NCI-H2081 (cell line): ENCODE results near the gene MAD1L1.
A peak's percentile ranks its signal among the peaks of the same experiment; 100 is the strongest.

Experiments used
- DNase-seq, 2 experiments: peaks; one replicate each; lab custom pipeline; 2025; lab: John Stamatoyannopoulos, UW

The MAD1L1 gene

DNA sequence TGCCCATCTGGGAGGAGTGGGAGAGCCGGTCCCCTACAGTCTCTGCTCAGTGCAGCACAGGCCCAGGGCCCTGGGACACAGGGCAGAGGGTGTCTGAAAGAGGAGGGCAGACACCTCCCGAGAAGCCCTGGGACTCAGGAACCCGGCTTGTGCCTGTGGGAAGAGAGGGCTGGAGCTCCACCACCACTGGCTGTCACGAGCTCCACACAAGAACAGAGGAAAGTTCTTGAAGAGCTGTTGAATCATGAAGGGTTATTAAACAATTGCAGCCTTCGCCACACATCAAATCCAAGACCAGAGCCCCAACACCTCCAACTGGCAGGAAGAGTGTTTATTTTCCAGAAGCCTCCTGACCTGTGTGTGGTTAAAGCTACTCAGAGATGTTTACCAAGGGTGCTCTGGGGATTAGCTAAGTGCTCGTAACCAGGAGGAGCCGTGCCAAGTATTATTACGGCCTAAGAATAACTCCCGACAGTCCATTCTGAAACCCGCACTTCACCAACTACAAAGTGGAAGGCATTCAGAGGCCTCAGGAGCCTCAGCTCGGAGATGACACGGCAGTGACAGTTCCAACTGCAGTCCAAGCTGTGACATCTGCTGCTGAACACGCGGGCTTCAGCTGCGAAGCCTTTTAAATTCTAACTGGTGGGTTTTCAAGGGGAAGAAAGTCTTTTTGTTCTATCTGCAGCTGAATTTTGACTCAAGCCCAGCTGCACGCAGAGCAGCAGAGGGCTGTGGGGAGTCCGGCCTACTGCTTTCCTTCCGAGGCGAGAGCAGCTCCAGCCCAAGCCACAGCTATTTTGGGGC is 75.1 kb downstream of the MAD1L1 start:
- DNase-seq = peak; percentile 51 to 77

DNA sequence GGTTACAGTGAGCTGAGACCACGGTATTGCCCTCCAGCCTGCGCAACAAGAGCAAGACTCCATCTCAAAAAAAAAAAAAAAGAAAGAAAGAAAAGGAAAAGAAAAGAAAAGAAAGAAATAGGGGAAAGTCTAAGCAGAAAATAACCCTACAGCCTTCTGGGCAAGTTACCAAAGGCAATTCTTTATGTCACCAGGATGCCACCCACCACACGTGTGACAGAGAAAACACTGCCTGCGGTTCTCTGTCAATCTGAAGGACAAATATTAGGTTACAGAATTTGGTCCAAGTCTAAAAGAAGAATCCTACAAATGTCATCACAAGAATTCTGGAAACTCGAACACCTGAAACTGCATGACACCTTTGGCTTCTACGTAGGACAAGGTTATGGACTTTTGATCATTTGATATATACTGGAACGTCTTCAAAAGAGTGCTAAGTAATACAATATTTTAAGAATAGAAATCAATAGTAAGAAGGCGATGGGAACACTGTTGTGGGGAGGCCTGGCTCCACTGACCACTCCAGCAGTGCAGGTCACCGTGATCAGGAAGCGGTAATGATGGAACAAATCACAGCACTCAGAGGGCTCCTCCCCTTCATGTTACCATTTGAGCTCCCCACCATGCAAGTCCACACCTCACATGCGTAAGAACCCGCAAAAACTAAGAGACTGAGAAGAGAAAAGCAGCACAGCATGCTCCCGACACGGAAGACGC is 75.8 kb downstream of the MAD1L1 start:
- DNase-seq = no peak

DNA sequence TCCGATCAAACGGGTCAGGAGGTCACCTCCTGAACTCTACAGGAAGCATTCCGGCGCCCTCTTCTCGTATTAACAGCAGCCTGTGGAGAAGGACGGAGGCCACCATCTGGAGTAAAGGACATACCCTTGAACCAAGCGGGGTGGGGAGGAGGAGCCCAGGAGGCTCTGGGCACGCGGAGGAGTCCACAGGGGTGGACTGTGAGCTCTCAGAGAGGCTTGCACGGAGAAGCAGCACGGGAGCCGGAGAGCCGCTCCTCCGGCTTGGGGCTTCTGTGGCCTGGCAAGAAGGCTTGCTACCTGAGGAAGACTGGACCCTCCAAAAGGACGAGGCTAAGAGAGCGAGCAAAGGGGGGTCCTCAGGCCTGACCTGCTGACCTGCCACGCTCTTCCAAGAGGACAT is 77.9 kb downstream of the MAD1L1 start:
- DNase-seq = no peak

DNA sequence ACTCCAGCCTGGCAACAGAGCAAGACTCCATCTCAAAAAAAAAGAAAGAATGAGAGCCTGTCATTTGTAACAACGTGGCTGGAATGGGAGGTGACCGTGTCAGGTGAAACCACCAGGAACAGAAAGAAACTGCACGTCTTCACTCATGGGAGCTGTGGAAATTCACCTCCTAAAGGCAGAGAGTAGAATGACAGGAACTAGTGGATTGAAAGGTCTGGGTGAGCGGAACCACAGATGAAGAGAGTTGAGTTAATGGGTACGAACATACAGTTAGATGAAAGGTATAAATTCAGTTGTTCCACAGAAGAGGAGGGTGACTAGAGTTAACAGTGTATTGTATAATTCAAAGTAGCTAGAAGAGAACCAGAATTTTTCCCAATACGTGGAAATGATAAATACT is 78.6 kb downstream of the MAD1L1 start:
- DNase-seq = no peak

DNA sequence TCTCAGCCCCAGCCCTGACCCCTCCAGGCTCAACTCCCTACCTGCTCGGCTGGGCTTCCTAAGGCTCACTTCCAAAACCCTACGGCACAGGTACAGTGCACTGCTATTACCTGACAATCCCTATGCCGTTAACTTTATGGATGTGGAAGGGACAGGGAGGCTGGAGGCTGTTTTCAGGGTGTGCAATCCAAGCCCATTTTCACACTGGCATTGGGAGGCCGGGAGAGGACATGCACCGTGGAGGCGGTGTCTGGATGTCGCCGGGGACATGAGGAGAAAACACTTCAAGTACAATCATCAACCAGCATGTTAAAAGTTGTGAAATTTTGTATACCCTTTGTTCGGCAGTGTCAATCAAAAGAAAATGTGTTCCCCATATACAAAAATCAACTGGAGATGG is 80.1 kb downstream of the MAD1L1 start:
- DNase-seq = no peak

DNA sequence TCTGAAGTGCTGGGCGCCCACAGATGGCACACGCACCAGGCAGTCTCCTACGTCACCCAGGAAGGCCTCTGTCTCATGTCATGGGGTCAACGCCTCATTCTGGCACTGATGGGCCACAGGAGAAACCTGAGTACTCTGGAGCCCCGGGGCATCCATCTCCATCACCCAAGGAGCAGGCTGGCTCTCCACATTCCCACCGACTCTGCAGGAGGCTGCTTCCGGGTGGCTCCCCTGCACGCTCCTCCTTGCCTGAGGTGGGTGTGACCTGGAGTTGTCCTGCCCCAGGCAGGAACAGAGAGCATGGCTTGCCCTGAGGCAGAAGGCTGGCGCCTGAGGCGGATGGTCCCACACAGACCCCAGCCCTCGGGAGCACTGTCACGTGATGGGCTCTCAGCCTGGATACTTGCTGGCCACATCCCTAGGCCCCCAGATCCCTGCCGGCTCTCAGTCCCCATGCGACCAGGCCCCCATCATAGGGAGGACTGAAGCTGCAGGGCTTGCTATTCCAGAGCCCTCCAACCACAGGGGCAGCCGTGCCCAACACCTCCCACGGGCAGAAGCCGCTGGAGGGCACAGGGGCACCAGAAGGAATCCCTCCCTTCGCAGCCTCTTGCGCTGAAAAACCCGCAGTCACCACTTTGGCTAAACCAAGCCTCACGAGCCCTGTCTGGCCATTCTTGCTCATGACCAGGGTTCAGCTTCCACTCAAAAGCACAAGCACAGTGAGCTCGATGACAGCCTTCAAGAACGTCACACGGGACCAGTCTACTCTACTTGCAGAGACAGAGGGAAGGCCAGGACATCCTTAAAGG is 80.7 kb downstream of the MAD1L1 start:
- no peak for DNase-seq

DNA sequence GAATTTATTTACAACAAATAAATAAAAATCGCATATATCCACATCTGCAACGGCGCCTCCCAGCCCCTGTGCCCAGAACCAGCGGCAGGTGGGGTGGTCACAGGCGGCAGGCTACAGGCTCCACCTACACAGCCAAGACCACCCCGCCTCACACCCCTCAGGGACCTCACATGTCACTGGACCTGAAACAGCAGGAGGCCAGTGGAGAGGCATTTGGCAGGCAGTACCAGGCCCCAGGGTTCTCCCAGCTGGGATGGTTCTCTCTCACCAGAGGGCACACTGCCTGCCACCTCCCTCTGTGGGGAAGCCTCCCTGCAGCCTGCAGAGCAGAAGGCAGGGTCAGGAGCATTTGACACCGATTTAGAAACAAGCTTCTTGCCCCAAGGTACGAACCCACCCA is 81.5 kb downstream of the MAD1L1 start:
- DNase-seq = peak in 1 of 2 experiments; percentile 11

DNA sequence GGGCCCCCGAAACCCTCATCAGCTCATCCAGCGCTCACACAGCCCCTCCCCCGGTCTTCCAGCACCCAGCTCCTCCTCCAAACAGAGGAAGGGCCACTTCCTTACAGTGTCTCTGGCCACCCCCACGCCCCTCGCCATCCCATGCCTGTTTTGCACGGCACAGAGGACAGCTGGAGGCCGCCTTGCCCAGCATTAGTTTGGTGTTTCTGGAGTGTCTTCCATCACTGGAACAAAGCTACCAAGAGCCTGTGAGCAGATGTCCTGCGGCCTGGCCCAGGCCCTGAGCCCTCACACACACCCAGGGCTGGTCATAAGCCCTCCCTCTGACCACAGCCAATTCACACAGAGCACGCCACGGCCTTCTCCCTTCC is 82.3 kb downstream of the MAD1L1 start:
- no peak for DNase-seq

DNA sequence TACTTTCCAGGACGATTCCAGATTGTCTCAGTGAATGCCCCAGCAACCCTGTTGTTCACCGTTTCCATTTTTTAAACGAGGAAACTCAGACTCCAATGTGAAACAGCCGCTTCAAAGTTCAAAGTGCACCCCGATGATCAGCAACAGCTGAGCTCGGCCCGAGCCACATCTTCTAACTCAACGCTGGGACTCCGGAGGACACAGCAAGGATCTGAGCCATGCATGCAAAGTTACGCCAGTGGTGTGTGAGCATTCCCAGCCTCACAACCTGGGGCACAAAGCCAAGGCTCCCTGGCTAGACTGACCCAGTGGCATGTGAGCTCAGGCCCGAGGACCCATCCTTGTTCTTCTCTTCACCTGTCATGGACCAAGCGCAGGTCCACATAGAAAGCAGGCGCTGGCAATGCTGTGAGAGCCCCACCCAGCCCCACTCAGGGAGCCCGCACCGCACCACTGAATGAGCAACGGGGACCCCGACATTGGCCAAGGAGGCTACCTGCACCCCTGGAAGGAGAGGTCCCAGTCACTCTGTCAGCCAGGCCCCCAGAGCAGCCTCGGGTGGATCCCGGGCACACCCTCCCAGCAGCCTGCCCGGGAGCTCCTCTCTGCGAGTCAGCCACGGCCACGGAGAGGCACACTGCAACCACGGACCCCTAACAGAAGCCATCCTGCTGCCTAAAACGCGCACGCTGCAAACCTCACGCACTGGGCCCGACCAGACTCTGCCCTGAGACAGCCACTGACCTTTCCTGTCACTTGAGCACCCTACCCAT is 82.9 kb downstream of the MAD1L1 start:
- no peak for DNase-seq

DNA sequence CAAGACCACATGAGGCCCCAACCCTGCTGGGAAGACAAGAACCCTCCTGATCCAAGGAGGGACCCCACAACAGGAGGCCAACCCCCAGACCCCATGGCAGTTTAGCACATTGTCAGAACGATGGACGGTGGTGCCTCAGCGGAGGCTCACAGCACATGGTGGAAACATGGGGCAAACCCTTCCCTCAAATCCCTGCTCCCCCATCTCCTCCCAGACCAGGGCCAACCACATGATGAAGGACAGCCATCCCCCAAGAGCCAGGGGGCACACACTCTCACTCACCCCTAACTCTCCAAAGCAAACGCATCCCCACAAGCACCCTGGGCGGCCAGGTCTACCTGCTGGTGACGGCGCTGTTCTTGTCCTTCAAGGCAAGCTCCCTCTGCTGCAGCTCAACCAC is 83.9 kb downstream of the MAD1L1 start:
- no peak for DNase-seq

DNA sequence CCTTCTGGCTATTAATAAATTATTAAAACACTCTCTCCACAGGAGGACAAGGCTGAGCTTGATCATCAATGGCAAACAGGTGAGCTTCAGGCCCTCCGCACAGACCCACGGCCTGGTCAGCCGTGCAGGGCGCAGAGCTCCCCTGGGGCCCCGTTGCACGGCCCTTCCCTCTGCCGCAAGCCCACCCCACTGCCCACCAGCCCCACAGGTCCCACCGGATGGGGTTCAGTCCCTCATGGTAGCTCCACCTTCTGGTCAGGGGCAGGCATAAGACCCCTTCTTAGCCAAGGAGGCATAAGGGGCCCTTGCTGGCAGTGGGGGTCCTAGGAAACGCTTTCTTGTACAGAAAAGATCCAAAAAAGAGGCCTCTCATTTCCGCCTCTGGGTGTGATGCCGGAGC is 84.6 kb downstream of the MAD1L1 start:
- no peak for DNase-seq

DNA sequence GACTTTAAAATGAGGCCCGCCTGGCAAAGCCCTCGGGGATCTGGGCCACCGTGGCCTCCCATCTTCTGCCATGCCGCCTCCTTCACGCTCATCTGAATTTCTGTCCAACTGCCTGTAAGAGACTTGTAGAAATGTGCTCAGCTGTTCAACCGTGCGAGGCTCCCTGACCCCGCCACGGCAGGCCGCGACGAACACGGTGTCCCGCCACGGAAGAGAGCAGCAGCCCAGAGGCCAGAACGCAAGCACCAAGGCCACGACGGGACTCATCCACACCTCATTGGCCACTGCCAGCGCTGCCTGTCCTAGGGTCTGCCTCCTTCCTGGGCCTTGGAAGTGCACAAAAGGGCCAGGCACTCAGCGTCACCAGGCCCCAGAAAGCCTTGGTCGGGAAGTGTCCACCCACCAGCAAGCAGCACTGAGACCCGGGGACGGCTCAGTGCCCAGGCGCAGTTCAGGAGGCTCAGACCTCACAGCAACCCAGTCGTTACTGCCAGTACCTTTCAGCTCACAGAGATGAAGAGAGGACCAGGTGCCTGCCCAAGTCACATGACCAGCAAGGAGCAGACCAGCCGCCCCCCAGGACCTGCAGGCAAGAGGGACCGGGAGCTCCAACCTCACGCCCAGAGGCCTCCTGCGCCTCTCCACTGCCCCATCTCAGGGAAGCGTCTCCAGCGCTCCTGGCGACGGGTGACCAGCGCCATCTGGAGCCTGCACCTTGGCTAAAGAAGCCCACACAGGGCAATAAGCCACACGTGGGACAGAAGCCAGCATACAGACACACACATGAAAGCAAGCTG is 85.9 kb downstream of the MAD1L1 start:
- no peak for DNase-seq

DNA sequence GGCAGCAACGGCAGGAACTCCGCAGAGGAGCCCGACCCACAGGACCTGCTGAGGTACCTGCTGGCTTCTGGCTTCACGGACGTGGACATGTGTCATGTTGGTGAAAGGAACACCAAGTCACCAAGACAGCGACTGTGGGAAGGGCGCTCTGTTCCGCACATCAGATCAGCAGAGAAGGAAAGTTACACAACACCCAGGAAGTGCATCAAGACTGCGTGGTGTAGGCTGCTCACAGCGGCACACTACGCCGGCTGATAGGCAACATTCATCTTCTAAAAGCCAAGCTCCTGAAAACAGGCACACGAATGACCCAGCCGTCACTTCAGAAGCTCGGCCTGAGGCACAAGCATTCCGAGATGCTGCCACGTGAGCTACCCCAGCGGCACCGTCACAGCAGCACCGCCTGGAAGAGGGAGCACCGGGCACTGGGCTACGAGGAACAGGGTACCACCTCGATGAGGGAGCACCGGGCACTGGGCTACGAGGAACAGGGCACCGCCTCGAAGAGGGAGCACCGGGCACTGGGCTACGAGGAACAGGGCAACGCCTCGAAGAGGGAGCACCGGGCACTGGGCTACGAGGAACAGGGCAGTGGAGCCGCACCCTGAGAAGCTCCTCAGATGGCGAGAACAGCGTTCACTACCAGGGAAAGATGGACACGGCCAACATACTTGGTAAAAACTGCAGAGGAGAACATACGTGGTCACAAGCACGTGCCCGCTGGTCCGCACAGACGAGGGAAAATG is 86.7 kb downstream of the MAD1L1 start:
- no peak for DNase-seq

DNA sequence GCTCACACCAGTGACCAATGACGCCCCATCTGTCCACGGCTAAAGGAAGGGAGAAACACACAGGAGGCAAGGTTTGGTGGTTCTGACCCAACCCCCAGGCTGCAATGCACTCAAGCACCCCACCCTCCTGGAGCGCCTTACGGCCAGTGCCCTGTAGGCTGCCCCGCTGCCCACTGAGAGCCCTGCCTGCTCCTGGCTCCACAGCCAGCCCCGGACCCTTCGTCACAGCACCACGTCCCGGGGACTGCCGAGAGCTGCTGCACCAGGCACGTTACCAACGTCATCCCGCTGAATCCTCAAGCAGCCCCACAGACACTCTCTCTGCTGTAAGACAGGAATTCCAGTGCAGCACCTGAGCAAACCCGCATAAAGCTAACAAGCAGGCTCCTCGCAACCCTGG is 87.8 kb downstream of the MAD1L1 start:
- no peak for DNase-seq

DNA sequence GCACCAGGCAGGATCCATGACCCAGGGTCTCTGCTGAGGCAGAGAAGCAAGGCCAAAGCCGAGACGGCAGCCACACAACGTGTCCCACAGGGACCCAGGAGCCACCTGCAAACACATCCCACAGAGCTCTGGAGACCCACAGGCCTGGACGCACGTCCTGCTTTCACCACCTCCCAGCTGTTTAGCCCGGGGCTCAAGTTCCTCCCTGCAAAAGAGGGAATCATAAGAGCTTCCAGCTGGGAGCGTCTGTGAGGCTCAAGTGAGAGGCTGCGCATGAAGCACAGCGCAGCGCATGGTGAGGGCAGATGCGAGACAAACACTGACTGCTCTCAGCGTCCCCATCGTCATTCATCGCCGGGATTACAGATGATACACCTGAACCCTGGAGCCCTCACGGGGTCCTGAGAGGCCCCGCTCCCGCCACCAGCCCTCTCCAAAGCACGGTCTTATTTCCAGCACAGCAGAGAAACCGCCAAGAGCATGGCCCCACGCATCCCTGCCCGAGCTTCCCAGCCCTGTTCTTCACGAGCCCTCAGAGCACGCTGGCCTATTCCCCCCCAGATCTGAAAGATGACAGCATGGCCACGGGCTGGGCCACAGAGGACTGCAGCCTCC is 88.7 kb downstream of the MAD1L1 start:
- DNase-seq = no peak

DNA sequence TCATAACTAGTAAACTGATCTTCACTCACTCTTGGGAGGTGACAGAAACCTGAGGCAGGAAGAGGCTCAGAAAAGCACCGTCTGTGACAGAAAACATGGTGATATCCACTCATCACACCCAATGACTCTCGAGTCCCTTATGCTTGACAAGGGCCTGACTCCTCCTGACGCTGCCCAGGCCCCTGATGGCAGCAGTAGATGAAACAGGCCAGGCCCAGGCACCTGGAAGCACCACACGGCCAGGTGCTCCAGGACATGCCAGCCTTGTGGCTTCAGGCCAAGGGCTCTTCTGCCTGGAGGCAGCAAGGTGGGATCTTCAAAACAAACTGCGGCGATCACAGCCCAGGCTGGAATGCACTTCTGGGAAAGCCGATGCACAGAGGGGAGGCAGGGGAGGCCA is 89.3 kb downstream of the MAD1L1 start:
- no peak for DNase-seq

DNA sequence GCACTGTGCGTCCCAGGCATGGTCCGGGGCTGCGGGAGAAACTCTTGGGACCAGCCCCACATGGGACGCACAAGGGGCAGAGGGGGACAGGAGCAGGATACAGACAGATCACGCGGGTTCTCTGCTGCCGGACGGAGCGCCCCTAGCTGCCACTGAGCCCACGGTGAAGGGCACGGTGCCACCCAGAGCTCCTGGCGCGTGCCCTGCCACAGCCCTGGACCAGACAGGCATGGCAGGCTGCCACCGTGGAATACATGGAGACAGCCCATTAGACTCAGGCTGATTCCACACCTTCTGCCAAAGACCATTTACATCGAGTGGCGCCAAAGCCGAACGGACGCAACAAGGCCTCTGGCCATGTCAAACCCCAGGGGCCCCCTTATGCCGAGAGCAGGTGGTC is 90.4 kb downstream of the MAD1L1 start:
- DNase-seq = no peak

DNA sequence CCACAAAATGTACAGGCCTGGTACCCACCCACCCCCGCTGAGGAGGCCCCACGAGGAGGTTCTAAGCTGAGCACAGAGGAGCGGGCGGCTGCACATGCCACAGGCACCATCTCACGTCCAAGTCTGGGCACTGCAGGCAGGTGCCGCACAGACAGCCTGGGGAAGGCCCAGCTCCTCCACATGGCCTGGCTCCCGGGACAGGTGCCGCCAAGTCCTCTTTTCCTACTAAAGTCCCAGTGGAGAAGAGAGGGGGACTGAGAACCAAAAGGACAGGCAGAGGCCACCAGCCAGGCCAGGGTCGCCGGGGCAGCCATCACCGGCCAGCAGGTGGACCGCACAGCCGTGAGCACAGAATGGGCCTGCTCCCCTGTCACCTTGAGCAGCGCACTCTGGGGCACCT is 91.1 kb downstream of the MAD1L1 start:
- no peak for DNase-seq

DNA sequence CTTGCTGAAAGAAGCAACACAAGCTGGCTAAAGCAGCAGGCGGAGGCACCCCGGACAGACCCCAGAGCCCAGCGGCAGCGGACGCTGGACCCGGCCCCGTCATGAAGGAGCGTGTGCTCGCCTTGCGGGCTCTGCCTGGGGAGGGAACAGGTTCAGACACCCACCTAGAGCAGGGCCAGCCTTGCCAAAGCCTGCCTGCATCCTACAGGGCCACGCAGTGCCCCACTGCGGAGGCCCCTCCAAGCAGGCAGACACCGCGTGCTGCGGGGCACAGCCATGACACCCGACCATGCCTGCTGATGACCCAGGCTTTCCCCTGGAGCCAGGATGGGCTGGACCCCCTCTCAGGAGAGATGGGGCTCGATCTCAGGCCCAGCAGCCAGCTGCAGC is 91.7 kb downstream of the MAD1L1 start:
- DNase-seq = no peak
